Right hindlimb (tissue), 1 donor: ENCODE results near the gene EDEM3.
"Not testable (repeated sequence)": the region's sequence is repeated elsewhere in the genome, so short reads cannot be mapped to it uniquely, and the experiment has no call there.

Experiments used
- DNase-seq: peaks from one replicate; pipeline ENCODE4 v3.0.0-alpha.2; 2018

The EDEM3 gene

GRCh38 chr1:184739070-184739469 lies 15.6 kb downstream of the EDEM3 start:
- no peak for DNase-seq

- DNase-seq = no peak
These were observed 19.7 kb downstream of the EDEM3 start for GRCh38 chr1:184734980-184735379.

GRCh38 chr1:184724843-184725242 lies 29.8 kb downstream of the EDEM3 start:
- no peak for DNase-seq

- no peak for DNase-seq
These were observed 38.5 kb downstream of the EDEM3 start for GRCh38 chr1:184716158-184716557.

- DNase-seq = no peak
These were observed 45.2 kb downstream of the EDEM3 start for GRCh38 chr1:184709418-184709817.

GRCh38 chr1:184708084-184708676 lies 46.5 kb downstream of the EDEM3 start:
- no peak for DNase-seq

- no peak for DNase-seq
These were observed 49.4 kb downstream of the EDEM3 start for GRCh38 chr1:184705271-184705670.

GRCh38 chr1:184701816-184702215 lies 52.8 kb downstream of the EDEM3 start:
- DNase-seq = no peak

GRCh38 chr1:184698969-184699368 lies 55.7 kb downstream of the EDEM3 start:
- no peak for DNase-seq

GRCh38 chr1:184698016-184698415 lies 56.6 kb downstream of the EDEM3 start:
- no peak for DNase-seq

- DNase-seq = no peak
These were observed 58.3 kb downstream of the EDEM3 start for GRCh38 chr1:184696403-184696802.

GRCh38 chr1:184695023-184695422 lies 59.6 kb downstream of the EDEM3 start:
- no peak for DNase-seq

- DNase-seq = no peak
These were observed 61.6 kb downstream of the EDEM3 start for GRCh38 chr1:184693011-184693410.

- DNase-seq = no peak
These were observed 62.8 kb downstream of the EDEM3 start for GRCh38 chr1:184691719-184692324.

- no peak for DNase-seq
These were observed 68.1 kb downstream of the EDEM3 start for GRCh38 chr1:184686540-184686939.

- DNase-seq = no peak
These were observed 69.5 kb downstream of the EDEM3 start for GRCh38 chr1:184685116-184685515.

GRCh38 chr1:184684285-184685074 lies 70.2 kb downstream of the EDEM3 start:
- peak; percentile 44 for DNase-seq

GRCh38 chr1:184682956-184683355 lies 71.7 kb downstream of the EDEM3 start:
- no peak for DNase-seq

GRCh38 chr1:184680611-184681225 lies 73.9 kb downstream of the EDEM3 start:
- DNase-seq = not testable (repeated sequence)

GRCh38 chr1:184679472-184679871 lies 75.2 kb downstream of the EDEM3 start:
- not testable (repeated sequence) for DNase-seq

GRCh38 chr1:184677344-184677743 lies 77.3 kb downstream of the EDEM3 start:
- DNase-seq = no peak

GRCh38 chr1:184673305-184673704 lies 81.4 kb downstream of the EDEM3 start:
- DNase-seq = no peak

- DNase-seq = no peak
These were observed 82.5 kb downstream of the EDEM3 start for GRCh38 chr1:184672013-184672726.
